NT2/D1 (cell line): ENCODE measurements around the gene RASGRF2.

Experiments
- DNase-seq: peaks from one replicate; pipeline ENCODE4 v3.0.0-alpha.2; 2011; ENCODE audit warnings: low read depth, low spot score
- H3K27me3 ChIP-seq: 2 replicates; pipeline ENCODE4 v1.6.0; 2011; ENCODE audit warnings: mild to moderate bottlenecking; ENCODE audit not compliant: insufficient read length, insufficient read depth
- H3K36me3 ChIP-seq: 2 replicates; pipeline ENCODE4 v1.6.1; 2011; ENCODE audit warnings: mild to moderate bottlenecking, low read length, mixed read lengths; ENCODE audit not compliant: insufficient read depth, insufficient read length
- H3K4me1 ChIP-seq: 2 replicates; pipeline ENCODE4 v1.5.1; 2011; ENCODE audit not compliant: insufficient read depth, insufficient read length
- H3K4me3 ChIP-seq: 2 replicates; pipeline ENCODE4 v1.5.1; 2011; ENCODE audit warnings: low read depth; ENCODE audit not compliant: insufficient read length
- H3K9ac ChIP-seq: 2 replicates; pipeline ENCODE4 v1.6.0; 2011; ENCODE audit warnings: low read depth; ENCODE audit not compliant: insufficient read length
- H3K9me3 ChIP-seq: 2 replicates; pipeline ENCODE4 v1.5.1; 2011; ENCODE audit warnings: mild to moderate bottlenecking, low read length; ENCODE audit not compliant: insufficient read depth
- SUZ12 ChIP-seq: IDR thresholded peaks from 2 replicates; pipeline ENCODE4 v1.6.1; 2011; ENCODE audit not compliant: insufficient read length, insufficient read depth; ENCODE audit errors: extremely low read depth
- YY1 ChIP-seq: IDR thresholded peaks from 2 replicates; pipeline ENCODE4 v1.6.1; 2011; ENCODE audit not compliant: insufficient read length, insufficient read depth
- ZNF274 ChIP-seq: IDR thresholded peaks from 2 replicates; pipeline ENCODE4 v1.6.1; 2011; ENCODE audit warnings: mild to moderate bottlenecking, low read depth, low read length

Gene RASGRF2

GRCh38 chr5:80953587-80953986 is 6.6 kb upstream of the RASGRF2 start:
- Histone ChIP-seq H3K9me3 (peaks cover 7% of the 10 kb centered on the region; the same call in 1 of the 2 replicates), H3K4me3 (no peak overlapping the region), H3K4me1 (peaks cover 3% of the 10 kb centered on the region), H3K9ac (no peak overlapping the region), H3K36me3 (no peaks in the 10 kb centered on the region), H3K27me3 (no peaks in the 10 kb centered on the region)
- no peak for DNase-seq
- no peak for TF ChIP-seq YY1
- no peak for TF ChIP-seq SUZ12
- no peak for TF ChIP-seq ZNF274

GRCh38 chr5:80955082-80955590 is 5.0 kb upstream of the RASGRF2 start:
- Histone ChIP-seq H3K9me3 (peaks cover 7% of the 10 kb centered on the region; the same call in 1 of the 2 replicates), H3K4me3 (no peak overlapping the region), H3K36me3 (no peaks in the 10 kb centered on the region), H3K27me3 (peaks cover 4% of the 10 kb centered on the region), H3K9ac (no peak overlapping the region), H3K4me1 (peaks cover 7% of the 10 kb centered on the region)
- TF ChIP-seq YY1 (no peak), ZNF274 (no peak), SUZ12 (no peak)
- no peak for DNase-seq

- H3K9ac ChIP-seq: no peak overlapping the region
- H3K27me3 ChIP-seq: peaks cover 11% of the 10 kb centered on the region
- no peak for TF ChIP-seq YY1
- no peak for TF ChIP-seq ZNF274
- no peak for TF ChIP-seq SUZ12
- H3K36me3 ChIP-seq: no peaks in the 10 kb centered on the region
- no peak for DNase-seq
- no peak overlapping the region for H3K4me3 ChIP-seq
- H3K9me3 ChIP-seq: peaks cover 7% of the 10 kb centered on the region; the same call in 1 of the 2 replicates
- H3K4me1 ChIP-seq: peaks cover 7% of the 10 kb centered on the region
Measured at GRCh38 chr5:80956272-80956671, 3.9 kb upstream of the RASGRF2 start.

- TF ChIP-seq SUZ12: no peak
- Histone ChIP-seq H3K4me3 (no peak overlapping the region), H3K4me1 (peaks cover 7% of the 10 kb centered on the region), H3K27me3 (peaks cover 18% of the 10 kb centered on the region), H3K9ac (no peak overlapping the region), H3K36me3 (no peaks in the 10 kb centered on the region), H3K9me3 (peaks cover 7% of the 10 kb centered on the region; the same call in 1 of the 2 replicates)
- DNase-seq: peak; percentile 52
Measured at GRCh38 chr5:80957031-80957761, 3.0 kb upstream of the RASGRF2 start.

GRCh38 chr5:80958616-80959015 is 1.5 kb upstream of the RASGRF2 start:
- peaks cover 7% of the 10 kb centered on the region; the same call in 1 of the 2 replicates for H3K9me3 ChIP-seq
- H3K9ac ChIP-seq: no peak overlapping the region
- peaks cover 7% of the 10 kb centered on the region for H3K4me1 ChIP-seq
- TF ChIP-seq YY1: no peak
- TF ChIP-seq SUZ12: no peak
- TF ChIP-seq ZNF274: no peak
- DNase-seq: no peak
- H3K4me3 ChIP-seq: no peak overlapping the region
- H3K36me3 ChIP-seq: no peaks in the 10 kb centered on the region
- H3K27me3 ChIP-seq: peaks cover 18% of the 10 kb centered on the region

- DNase-seq: no peak
- H3K9ac ChIP-seq: no peak overlapping the region
- H3K4me1 ChIP-seq: peaks cover 7% of the 10 kb centered on the region
- H3K4me3 ChIP-seq: no peak overlapping the region
- no peak for TF ChIP-seq SUZ12
- no peak for TF ChIP-seq YY1
- no peak for TF ChIP-seq ZNF274
- peaks cover 7% of the 10 kb centered on the region; the same call in 1 of the 2 replicates for H3K9me3 ChIP-seq
- H3K27me3 ChIP-seq: peaks cover 18% of the 10 kb centered on the region
- no peaks in the 10 kb centered on the region for H3K36me3 ChIP-seq
Measured at GRCh38 chr5:80959138-80959537, 1.0 kb upstream of the RASGRF2 start.

- DNase-seq: no peak
- Histone ChIP-seq H3K4me3 (peak overlapping the region; percentile 71), H3K36me3 (no peaks in the 10 kb centered on the region), H3K27me3 (peaks cover 18% of the 10 kb centered on the region), H3K9me3 (peaks cover 7% of the 10 kb centered on the region; the same call in 1 of the 2 replicates), H3K9ac (peak overlapping the region; percentile 80), H3K4me1 (peaks cover 7% of the 10 kb centered on the region)
- no peak for TF ChIP-seq ZNF274
- TF ChIP-seq SUZ12: no peak
- no peak for TF ChIP-seq YY1
Measured at GRCh38 chr5:80960531-80961375, 590 bp downstream of the RASGRF2 start.
